Cortex of kidney (tissue), 1 donor: ENCODE results near the gene POU4F1.

Experiments used
- DNase-seq: peaks from one replicate; lab custom pipeline; 2025; lab: John Stamatoyannopoulos, UW

The POU4F1 gene

GRCh38 chr13:78592584-78592983 is 10.8 kb downstream of the POU4F1 start:
- DNase-seq = no peak

GRCh38 chr13:78589206-78589605 is 14.1 kb downstream of the POU4F1 start:
- no peak for DNase-seq

- no peak for DNase-seq
Observed at GRCh38 chr13:78587395-78587794, 16.0 kb downstream of the POU4F1 start.

GRCh38 chr13:78586706-78587105 is 16.6 kb downstream of the POU4F1 start:
- DNase-seq = no peak

- DNase-seq = no peak
Observed at GRCh38 chr13:78576261-78576660, 27.1 kb downstream of the POU4F1 start.

GRCh38 chr13:78572459-78572858 is 30.9 kb downstream of the POU4F1 start:
- DNase-seq = no peak

- no peak for DNase-seq
Observed at GRCh38 chr13:78569029-78569428, 34.3 kb downstream of the POU4F1 start.

GRCh38 chr13:78566631-78567030 is 36.7 kb downstream of the POU4F1 start:
- no peak for DNase-seq

- no peak for DNase-seq
Observed at GRCh38 chr13:78562237-78562889, 41.0 kb downstream of the POU4F1 start.
